HG03025 (cell line): ENCODE data around the gene MYLK.
"Not testable (repeated sequence)": the region's sequence is repeated elsewhere in the genome, so short reads cannot be mapped to it uniquely, and the experiment has no call there.

Experiments
- ATAC-seq: cut with Tn5 transposase; IDR thresholded peaks from one replicate; pipeline ENCODE4 v1.9.1; 2021; ENCODE audit warnings: mild to moderate bottlenecking, moderate library complexity; ENCODE audit not compliant: unreplicated experiment, low FRiP score

The MYLK gene

GRCh38 chr3:123611082-123611481 lies 273.1 kb downstream of the MYLK start:
- no peak for ATAC-seq

DNA sequence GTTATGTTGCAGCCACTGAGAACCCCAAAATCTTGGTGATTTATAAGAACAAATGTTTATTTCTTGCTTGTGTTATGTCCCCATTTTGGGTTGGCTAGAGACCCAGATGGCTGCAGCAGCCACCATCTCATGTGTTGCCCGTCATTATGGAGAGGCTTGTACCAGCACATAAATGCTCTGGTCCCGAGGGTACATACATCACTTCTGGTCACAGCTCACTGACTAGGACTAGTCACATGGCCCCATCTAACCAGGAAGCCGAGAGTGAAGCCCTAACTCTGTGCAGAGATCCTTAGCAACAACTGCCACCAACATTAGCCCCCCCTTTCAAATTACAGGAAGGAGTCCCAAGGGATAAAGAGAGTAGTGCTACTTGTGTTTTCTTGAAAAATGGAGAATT lies 273.8 kb downstream of the MYLK start:
- no peak for ATAC-seq

DNA sequence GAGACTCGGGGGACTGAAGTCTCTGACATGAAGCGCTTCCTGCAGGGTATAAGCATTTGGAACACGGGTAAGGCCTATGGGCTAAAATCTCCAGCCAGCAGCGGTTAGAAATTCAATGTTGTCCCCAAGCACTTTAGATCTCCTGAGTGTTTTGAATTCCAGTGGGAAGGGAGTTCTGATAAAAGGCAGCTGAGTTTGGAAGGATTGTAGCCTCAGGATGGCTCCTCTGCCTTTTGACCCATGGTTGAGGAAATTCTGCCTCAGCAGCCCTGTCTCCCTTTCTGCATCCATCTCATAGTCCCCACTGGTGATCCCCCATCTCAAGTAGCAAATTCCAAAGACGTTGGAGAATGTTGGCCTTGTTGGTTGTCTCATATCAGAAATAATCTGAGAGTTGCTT lies 275.1 kb downstream of the MYLK start:
- no peak for ATAC-seq

DNA sequence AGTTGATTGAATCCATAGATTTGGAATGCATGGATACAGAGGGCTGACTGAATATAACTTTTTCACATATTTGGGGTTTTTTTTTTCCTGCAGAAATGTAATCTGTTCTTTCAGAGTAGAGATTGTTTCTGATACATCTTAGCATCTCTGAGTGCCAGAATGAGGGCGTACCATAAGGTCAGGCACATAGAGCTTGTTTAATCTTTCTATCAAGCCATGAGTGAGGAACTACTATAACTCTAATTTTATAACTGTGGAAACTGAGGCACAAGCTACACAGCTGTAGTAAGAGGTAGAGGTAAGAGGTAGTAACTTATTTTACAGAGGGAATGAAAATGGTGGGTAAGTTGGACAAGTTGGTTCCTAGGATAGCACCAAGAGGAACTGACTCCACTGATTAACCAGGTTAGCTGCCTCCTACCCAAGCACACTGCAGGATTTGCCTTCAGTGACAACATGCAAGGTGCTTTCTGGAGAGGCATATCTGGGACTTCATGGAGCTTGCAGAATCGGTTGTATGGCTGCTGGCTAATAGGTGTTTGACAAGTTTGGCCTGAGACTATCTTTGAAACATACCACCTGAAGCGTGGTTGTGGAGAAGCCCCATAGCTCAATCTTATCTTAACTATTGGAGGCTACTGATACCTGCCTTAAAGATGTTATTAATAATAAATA lies 275.7 kb downstream of the MYLK start:
- ATAC-seq: no peak

DNA sequence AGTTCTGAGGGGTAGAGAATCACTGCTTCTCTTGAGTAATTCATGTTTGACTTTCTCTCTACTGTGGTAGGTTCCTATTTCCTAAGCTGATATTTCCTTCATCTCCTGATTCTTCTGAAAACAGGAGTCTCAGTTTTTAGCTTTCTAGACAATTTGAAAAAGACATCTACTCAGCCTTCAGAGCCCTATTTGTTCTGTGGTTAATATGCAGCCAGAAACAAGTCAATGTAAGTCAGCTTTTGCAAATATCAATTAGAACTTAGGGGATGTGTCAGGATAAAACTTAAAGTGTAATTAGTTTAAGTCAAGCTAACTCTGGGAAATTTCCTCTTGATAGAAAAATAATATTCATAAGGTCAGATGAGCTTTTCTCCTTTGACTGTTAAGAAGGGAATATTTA lies 277.6 kb downstream of the MYLK start:
- no peak for ATAC-seq

GRCh38 chr3:123605789-123606234 lies 278.3 kb downstream of the MYLK start:
- peak; percentile 45 for ATAC-seq

- not testable (repeated sequence) for ATAC-seq
These were observed 281.0 kb downstream of the MYLK start for GRCh38 chr3:123603153-123603552.

DNA sequence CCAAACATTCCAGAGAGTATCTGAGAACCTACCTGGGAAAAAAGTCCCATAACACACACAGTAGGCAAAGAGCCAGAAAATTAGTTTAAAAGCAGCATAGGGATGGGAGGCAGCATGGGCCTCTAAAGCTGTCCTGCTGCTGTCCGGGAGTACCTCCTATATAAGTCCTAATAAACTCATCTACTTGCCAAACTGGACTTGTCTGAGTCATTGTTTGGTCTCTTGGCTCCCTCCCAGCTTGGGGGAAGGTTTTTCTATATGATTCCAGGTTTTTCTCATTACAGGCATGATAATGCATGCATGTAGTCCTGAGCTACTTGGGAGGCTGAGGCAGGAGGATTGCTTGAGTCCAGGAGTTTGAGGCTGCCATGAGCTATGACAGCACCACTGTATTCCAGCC lies 281.8 kb downstream of the MYLK start:
- no peak for ATAC-seq

GRCh38 chr3:123600863-123601262 lies 283.3 kb downstream of the MYLK start:
- ATAC-seq: not testable (repeated sequence)

DNA sequence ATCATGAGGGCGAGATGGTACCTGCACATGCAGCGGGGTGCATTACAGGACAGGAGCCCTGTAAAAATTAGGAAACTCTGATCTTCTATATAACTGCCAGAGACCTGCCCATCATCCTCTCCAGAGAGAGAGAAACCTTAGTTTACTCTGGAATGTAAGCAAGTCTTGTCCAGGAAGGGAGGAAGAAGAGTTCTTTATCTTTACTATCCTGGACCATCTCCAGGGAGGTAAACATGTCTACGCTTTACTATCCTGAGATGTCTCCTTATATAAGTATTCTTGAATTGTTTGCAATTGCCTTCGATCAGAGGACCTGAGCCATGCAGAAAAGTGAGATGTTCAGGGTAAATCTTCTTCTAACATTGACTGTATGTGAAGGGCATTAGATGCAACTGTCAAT lies 286.6 kb downstream of the MYLK start:
- no peak for ATAC-seq

- ATAC-seq: no peak
These were observed 288.5 kb downstream of the MYLK start for GRCh38 chr3:123595396-123596180.

DNA sequence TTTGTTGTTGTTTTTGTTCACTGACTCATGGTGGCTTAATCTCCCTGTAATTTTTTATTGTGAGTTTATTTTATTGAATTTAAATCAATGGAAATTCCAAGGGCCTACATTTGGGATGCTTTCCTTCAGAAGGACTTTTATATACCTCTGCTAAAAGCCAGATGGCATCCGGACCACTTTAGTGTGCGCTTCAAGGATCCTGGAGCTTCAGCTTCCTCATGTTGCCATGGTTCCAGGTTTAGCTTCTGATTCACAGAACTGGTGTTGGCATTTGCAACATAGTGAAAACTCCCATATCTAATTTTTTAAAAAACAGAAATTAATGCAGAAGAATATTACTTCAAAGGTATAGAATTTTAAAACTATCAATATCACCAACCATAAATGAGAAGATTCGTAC lies 290.8 kb downstream of the MYLK start:
- no peak for ATAC-seq

DNA sequence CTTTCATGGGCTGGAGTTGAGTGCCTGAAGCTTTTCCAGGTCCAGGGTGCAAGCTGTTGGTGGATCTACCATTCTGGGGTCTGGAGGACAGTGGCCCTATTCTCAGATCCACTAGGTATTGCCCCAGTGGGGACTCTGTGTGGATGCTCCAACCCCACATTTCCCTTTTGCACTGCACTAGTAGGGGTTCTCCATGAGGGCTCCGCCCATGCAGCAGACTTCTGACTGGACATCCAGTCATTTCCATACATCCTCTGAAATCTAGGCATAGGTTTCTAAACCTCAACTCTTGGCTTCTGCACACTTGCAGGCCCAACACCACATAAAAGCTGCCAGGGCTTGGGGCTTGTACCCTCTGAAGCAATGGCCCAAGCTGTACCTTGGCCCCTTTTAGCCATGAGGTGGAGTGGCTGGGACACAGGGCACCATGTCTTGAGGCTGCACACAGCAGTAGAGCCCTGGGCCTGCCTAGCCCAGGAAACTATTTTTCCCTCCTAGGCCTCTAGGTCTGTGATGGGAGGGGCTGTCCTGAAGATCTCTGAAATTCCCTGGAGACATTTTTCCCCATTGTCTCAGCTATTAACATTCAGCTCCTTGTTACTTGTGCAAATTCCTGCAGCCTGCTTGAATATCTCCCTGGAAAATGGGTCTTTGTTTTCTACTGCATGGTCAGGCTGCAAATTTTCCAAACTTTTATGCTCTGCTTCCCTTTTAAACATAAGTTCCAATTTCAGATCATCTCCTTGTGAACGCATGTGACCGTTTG lies 293.3 kb downstream of the MYLK start:
- no peak for ATAC-seq

DNA sequence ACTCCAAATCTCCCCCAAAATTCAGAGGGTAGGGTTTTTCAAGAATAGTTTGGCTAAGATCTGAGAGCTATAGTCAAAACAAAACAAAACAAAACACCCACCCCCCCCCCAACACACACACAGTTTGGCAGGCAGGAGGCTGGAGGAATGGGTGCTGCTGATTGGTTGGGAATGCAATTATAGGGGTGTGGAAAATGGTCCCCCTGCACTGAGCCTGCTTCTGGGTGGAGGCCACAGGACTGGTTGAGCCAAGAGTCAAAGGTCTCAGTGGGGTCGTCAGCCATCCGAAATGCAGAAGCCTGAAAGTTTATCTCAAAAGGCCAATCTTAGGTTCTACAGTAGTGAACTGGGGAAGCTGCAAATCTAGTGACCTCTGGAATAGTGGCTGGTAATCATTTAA lies 296.7 kb downstream of the MYLK start:
- ATAC-seq: no peak

- ATAC-seq: no peak
These were observed 297.2 kb downstream of the MYLK start for GRCh38 chr3:123586968-123587367.

GRCh38 chr3:123586131-123586530 lies 298.0 kb downstream of the MYLK start:
- no peak for ATAC-seq

DNA sequence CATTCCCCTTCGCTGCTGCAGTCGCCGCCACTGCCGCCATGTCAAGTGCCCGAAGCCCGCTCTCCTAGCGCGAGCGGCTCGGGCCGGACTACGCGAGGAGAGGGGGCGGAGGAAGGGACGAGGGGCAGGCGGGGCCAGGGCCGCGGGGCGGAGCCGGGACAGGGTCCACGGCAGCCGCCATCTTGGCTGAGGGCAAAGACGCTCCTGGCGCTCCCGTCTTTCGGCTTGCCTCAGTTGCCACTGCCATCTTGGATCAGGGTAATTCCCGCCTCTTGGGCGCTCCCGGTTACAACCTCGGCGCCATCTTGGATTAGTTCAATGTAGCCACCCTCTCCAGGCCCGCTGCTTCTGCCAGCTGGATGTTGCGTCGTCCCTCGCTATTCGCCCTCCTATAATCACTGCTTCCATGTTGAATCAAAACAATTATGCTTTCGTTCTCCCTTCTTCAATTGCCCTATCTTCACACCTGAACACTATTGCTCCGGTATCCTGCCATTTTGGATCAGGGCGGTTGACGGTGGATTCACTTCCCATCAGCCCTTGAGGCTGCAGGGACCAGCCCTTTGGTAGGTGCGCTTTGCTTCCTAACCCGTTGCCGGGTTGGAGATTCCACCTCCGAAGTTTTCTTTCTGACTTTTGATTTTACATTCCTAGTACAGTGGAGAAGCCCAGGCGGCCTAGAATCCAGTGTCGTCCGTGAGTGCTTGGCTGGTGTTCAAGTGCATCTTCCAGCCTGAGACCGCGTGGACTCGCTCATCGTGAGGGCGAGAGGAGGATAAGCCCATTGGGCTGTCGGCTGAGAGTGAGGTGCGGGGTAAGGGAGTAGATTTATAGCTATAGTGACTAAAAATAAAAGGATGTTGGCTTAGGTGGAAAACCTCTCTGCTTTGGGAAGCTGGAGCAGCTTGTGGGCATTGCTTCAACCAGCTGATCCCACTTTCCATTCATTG lies 298.9 kb downstream of the MYLK start, which contains the start of gene HACD2:
Gene HACD2 (minus strand): TSS at position 66 of the 950 bp plus-strand sequence. CDS start 26 bp downstream, at position 40.
- peak; percentile 92 for ATAC-seq

GRCh38 chr3:123584284-123584987 lies 299.7 kb downstream of the MYLK start:
- peak; percentile 24 for ATAC-seq

- no peak for ATAC-seq
These were observed 300.6 kb downstream of the MYLK start for GRCh38 chr3:123583561-123583960.
